Measurements from ENCODE around the gene TMEM132C.

DNA sequence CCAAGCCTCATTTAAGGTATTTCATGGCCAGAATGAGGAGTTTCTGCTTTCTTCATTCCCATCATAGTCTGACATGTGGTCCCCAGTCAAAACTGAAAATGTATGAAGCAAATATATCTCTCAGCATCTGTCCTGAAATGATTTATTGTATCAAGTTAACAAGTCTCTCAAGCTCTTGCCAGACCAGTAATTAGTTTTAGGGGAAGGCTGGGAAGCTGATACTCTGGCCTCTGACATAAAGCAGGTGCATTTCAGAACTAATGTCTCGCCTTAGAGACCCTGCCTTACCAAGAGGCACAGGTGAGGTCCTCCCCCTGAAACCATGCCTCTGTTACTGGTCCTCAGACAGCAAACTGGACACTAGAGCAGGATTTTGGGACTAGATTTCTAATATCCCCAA is 290.3 kb downstream of the TMEM132C start:
- no peak for TF ChIP-seq EP300 (IDR thresholded peaks at IDR 0.05)
- TF ChIP-seq POLR2A (IDR thresholded peaks at IDR 0.05) = no peak
- no peak for TF ChIP-seq POLR2AphosphoS5 (IDR thresholded peaks at IDR 0.05)
- TF ChIP-seq, protein P1, sequence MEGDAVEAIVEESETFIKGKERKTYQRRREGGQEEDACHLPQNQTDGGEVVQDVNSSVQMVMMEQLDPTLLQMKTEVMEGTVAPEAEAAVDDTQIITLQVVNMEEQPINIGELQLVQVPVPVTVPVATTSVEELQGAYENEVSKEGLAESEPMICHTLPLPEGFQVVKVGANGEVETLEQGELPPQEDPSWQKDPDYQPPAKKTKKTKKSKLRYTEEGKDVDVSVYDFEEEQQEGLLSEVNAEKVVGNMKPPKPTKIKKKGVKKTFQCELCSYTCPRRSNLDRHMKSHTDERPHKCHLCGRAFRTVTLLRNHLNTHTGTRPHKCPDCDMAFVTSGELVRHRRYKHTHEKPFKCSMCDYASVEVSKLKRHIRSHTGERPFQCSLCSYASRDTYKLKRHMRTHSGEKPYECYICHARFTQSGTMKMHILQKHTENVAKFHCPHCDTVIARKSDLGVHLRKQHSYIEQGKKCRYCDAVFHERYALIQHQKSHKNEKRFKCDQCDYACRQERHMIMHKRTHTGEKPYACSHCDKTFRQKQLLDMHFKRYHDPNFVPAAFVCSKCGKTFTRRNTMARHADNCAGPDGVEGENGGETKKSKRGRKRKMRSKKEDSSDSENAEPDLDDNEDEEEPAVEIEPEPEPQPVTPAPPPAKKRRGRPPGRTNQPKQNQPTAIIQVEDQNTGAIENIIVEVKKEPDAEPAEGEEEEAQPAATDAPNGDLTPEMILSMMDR (IDR thresholded peaks at IDR 0.05) = no peak
